ENCODE data around the gene PDE8B.

Gene PDE8B

DNA sequence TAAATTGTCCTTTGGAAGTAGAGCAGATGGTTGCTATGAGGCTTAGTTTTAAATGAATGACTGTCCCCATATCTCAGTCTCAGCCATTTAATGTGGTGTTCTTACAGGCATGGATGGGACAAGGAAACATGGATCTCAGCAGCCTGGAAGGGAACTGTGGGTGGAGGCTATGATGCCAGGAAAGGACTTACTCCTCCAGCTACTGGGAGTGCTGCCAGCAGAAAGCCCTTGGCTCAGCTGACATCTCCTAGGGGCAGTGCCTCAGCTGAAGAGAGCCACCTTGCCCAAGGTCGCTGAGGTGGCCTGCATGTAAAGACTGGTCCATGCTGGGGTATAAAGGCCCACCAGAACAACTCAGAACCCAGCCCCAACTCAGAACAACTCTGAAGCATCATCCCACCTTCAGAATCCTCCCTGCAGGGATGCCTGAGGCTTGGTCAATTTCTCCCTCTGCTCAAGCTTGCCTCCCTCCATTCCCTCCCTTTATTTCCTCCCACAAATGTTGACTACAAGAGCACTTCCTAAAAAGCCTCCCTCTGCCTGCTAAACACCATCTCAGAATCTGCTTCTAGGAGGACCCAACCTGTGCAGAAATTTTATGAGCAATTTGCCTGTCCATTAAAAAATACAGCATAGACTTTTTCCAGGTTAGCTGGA, 1.8 kb upstream of the PDE8B start:
- Histone ChIP-seq H3K9ac (ENCODE audit: low read depth, low read length) (no peak overlapping the region), H3K27ac (ENCODE audit: low read length) (no peak overlapping the region), H3K9me3 (ENCODE audit: insufficient read depth, low read length, severe bottlenecking) (no peaks in the 10 kb centered on the region), H3K4me1 (ENCODE audit: insufficient read depth, low read length) (no peaks in the 10 kb centered on the region), H4K20me1 (ENCODE audit: insufficient read depth, low read length) (no peaks in the 10 kb centered on the region), H3K27me3 (ENCODE audit: insufficient read depth, low read length, poor library complexity) (peaks cover 13% of the 10 kb centered on the region), H3K36me3 (ENCODE audit: insufficient read depth, low read length) (no peaks in the 10 kb centered on the region), H2AFZ (ENCODE audit: low read depth, low read length) (no peak overlapping the region), H3K4me2 (ENCODE audit: insufficient read depth, low read length) (no peak overlapping the region), H3K4me3 (ENCODE audit: low read depth in 1 of 2, low read length in 2 of 2) (no peak overlapping the region), H3K79me2 (ENCODE audit: insufficient read depth, low read length) (no peaks in the 10 kb centered on the region)
- no peak for DNase-seq
- ATAC-seq (ENCODE audit: insufficient read depth, low read depth): no peak
- TF ChIP-seq CTCF (IDR thresholded peaks at IDR 0.05; ENCODE audit: borderline replicate concordance, extremely low read depth, low read length, poor library complexity, severe bottlenecking): no peak
- TF ChIP-seq EZH2 (IDR thresholded peaks at IDR 0.05; ENCODE audit: borderline replicate concordance, low read depth, low read length, severe bottlenecking): no peak

DNA sequence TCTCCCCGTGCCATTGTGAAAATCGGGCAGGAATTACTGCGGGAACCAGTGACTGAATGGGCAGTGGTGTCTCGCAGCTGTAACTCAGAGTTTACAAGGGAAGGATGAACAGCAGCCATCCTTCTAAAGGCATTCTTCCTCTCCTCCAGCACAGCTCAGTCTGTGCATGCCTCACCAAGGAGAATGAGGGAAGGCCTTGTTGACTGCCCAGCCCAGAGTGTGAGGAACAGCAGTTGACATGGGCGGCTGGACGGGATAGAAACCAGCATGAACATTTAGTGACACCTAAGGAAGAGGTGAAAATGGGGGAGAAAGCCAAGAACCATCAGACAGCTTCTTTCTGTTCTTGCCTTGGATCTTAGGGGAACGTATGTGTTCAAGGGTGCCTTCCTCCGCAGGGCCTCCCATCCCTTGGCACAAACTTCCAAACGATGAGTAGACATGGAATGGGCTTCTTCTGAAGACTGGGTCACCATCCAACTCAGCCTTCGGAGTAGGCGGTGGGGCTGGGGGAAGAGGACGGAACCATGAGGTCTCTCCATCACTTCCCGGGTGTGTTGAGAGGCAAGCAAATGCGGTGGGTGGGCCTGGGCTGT, 887 bp upstream of the PDE8B start:
- peaks cover 13% of the 10 kb centered on the region for H3K27me3 ChIP-seq (ENCODE audit: insufficient read depth, low read length, poor library complexity)
- no peaks in the 10 kb centered on the region for H3K36me3 ChIP-seq (ENCODE audit: insufficient read depth, low read length)
- H3K4me3 ChIP-seq (ENCODE audit: low read depth in 1 of 2, low read length in 2 of 2): no peak overlapping the region
- no peak overlapping the region for H2AFZ ChIP-seq (ENCODE audit: low read depth, low read length)
- H3K9ac ChIP-seq (ENCODE audit: low read depth, low read length): no peak overlapping the region
- H3K27ac ChIP-seq (ENCODE audit: low read length): no peak overlapping the region
- H4K20me1 ChIP-seq (ENCODE audit: insufficient read depth, low read length): no peaks in the 10 kb centered on the region
- H3K79me2 ChIP-seq (ENCODE audit: insufficient read depth, low read length): no peaks in the 10 kb centered on the region
- H3K4me1 ChIP-seq (ENCODE audit: insufficient read depth, low read length): no peaks in the 10 kb centered on the region
- H3K4me2 ChIP-seq (ENCODE audit: insufficient read depth, low read length): no peak overlapping the region
- TF ChIP-seq EZH2 (IDR thresholded peaks at IDR 0.05; ENCODE audit: borderline replicate concordance, low read depth, low read length, severe bottlenecking): no peak
- TF ChIP-seq CTCF (IDR thresholded peaks at IDR 0.05; ENCODE audit: borderline replicate concordance, extremely low read depth, low read length, poor library complexity, severe bottlenecking): no peak
- H3K9me3 ChIP-seq (ENCODE audit: insufficient read depth, low read length, severe bottlenecking): no peaks in the 10 kb centered on the region
- no peak for DNase-seq
- ATAC-seq (ENCODE audit: insufficient read depth, low read depth): no peak

GRCh38 chr5:77210964-77211690, 647 bp downstream of the PDE8B start:
- Histone ChIP-seq H3K9me3 (ENCODE audit: insufficient read depth, low read length, severe bottlenecking) (no peaks in the 10 kb centered on the region), H3K4me3 (ENCODE audit: low read depth in 1 of 2, low read length in 2 of 2) (no peak overlapping the region), H3K9ac (ENCODE audit: low read depth, low read length) (no peak overlapping the region), H3K27ac (ENCODE audit: low read length) (no peak overlapping the region), H3K4me1 (ENCODE audit: insufficient read depth, low read length) (no peaks in the 10 kb centered on the region), H3K79me2 (ENCODE audit: insufficient read depth, low read length) (no peaks in the 10 kb centered on the region), H3K4me2 (ENCODE audit: insufficient read depth, low read length) (no peak overlapping the region), H2AFZ (ENCODE audit: low read depth, low read length) (no peak overlapping the region), H3K27me3 (ENCODE audit: insufficient read depth, low read length, poor library complexity) (peaks cover 13% of the 10 kb centered on the region), H3K36me3 (ENCODE audit: insufficient read depth, low read length) (no peaks in the 10 kb centered on the region), H4K20me1 (ENCODE audit: insufficient read depth, low read length) (no peaks in the 10 kb centered on the region)
- ATAC-seq (ENCODE audit: insufficient read depth, low read depth): no peak
- DNase-seq: no peak
- no peak for TF ChIP-seq EZH2 (IDR thresholded peaks at IDR 0.05; ENCODE audit: borderline replicate concordance, low read depth, low read length, severe bottlenecking)
- TF ChIP-seq CTCF (IDR thresholded peaks at IDR 0.05; ENCODE audit: borderline replicate concordance, extremely low read depth, low read length, poor library complexity, severe bottlenecking): no peak
